Hematopoietic multipotent progenitor cell (in vitro differentiated cells): ENCODE measurements around the gene MAP3K14. TPM values are rescaled to one million over a fixed set of nuclear protein-coding genes. Genes with fewer than 3 reads are reported as not detected.

Experiments used
- total RNA-seq: library from RNA; depleted of rRNA; stranded (reverse); fragments of >200 nt; gene quantifications from one replicate; pipeline ENCODE4 v1.2.3, GENCODE V29; 2012

The MAP3K14 gene
- total RNA-seq, 1 donor = 10.2 TPM

Other genes with a start within 250 kb of the MAP3K14 start
- 8.1 TPM for gene PLCD3, start 184.5 kb downstream of the MAP3K14 start, total RNA-seq
- 13.2 TPM for gene ACBD4, start 181.3 kb downstream of the MAP3K14 start, total RNA-seq
- 10.2 TPM for gene HEXIM1, start 168.5 kb downstream of the MAP3K14 start, total RNA-seq
- gene HEXIM2, start 155.1 kb downstream of the MAP3K14 start, total RNA-seq = 7.0 TPM
- 149 TPM for gene FMNL1, start 95.1 kb downstream of the MAP3K14 start, total RNA-seq
- gene SPATA32, start 54.9 kb downstream of the MAP3K14 start, total RNA-seq = 0.27 TPM
- gene ARHGAP27, start 115.8 kb upstream of the MAP3K14 start, total RNA-seq = 46.6 TPM
- 33.9 TPM for gene PLEKHM1, start 173.7 kb upstream of the MAP3K14 start, total RNA-seq